ENCODE data around the gene PGF.

DNA sequence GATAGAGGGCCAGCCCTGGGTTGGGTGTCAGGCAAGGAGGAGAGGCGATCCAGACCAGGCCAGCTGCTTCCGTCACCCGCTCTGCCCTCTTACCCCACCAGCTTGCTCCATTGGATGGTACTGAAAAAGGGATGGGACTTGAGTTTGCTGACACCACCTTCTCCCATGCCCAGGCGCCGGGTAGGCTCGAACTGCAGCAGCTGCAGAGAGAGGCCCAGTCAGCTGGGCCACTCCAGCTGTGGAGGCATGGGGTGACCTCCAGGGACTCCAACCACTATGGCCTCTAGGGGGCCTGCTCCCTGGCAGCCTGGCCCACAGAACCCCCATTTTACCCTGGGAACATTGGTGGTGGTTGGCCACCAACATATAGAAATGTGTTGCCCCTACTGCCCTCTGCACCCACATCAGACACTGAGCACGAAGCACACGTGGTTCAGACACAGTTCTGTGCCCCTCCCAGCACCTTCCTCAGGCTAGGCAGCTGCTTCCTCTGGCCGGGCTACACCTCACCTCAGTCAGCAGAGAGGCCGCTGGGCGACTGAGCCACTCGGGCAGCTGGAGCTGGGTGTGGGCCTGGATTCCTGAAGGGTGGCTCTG, 48.4 kb downstream of the PGF start:
- TF ChIP-seq, protein P1, sequence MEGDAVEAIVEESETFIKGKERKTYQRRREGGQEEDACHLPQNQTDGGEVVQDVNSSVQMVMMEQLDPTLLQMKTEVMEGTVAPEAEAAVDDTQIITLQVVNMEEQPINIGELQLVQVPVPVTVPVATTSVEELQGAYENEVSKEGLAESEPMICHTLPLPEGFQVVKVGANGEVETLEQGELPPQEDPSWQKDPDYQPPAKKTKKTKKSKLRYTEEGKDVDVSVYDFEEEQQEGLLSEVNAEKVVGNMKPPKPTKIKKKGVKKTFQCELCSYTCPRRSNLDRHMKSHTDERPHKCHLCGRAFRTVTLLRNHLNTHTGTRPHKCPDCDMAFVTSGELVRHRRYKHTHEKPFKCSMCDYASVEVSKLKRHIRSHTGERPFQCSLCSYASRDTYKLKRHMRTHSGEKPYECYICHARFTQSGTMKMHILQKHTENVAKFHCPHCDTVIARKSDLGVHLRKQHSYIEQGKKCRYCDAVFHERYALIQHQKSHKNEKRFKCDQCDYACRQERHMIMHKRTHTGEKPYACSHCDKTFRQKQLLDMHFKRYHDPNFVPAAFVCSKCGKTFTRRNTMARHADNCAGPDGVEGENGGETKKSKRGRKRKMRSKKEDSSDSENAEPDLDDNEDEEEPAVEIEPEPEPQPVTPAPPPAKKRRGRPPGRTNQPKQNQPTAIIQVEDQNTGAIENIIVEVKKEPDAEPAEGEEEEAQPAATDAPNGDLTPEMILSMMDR (IDR thresholded peaks at IDR 0.05), result no peak
- TF ChIP-seq POLR2A (IDR thresholded peaks at IDR 0.05), result no peak
- TF ChIP-seq POLR2AphosphoS5 (IDR thresholded peaks at IDR 0.05), result no peak
- no peak for TF ChIP-seq EP300 (IDR thresholded peaks at IDR 0.05)
